Measurements from ENCODE around the gene DCST1. TPM values are rescaled to one million over a fixed set of nuclear protein-coding genes. Genes with fewer than 3 reads are reported as not detected.

Gene DCST1
- total RNA-seq, 1 experiment from 2014 or later: 0.32 TPM

DNA sequence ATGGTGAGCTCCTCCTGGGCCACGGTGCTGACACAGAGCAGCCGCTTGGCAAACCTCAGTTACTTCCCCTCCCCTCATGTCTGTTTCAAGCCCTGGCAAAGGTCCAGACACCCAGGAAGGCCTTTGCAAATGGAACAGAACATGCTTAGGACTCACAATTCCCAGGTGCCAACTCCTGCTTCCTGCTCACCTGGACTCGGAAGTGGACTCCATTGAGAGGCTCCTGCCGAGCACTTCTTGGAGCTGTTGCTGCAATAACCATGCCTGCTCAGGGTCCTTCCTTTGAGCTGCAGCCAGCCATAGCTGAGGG, 10.7 kb upstream of the DCST1 start (continued):
- no peak for TF ChIP-seq REST (IDR thresholded peaks at IDR 0.05; ENCODE audit: low read depth)
- no peak for TF ChIP-seq EZH2 (IDR thresholded peaks at IDR 0.05)
- TF ChIP-seq SRF (IDR thresholded peaks at IDR 0.05; ENCODE audit: low read depth): no peak
- TF ChIP-seq CEBPB (IDR thresholded peaks at IDR 0.05; ENCODE audit: low read depth): no peak
- no peak for TF ChIP-seq EZH2phosphoT487 (IDR thresholded peaks at IDR 0.05; ENCODE audit: borderline replicate concordance)
- TF ChIP-seq RAD21 (IDR thresholded peaks at IDR 0.05; ENCODE audit: low read depth): no peak
- no peak for TF ChIP-seq ELF1 (IDR thresholded peaks at IDR 0.05; ENCODE audit: borderline replicate concordance, low read depth)
- no peak for TF ChIP-seq ZNF274 (IDR thresholded peaks at IDR 0.05; ENCODE audit: low read depth, low read length)
- TF ChIP-seq JUND (IDR thresholded peaks at IDR 0.05): no peak
- no peak for TF ChIP-seq SP1 (IDR thresholded peaks at IDR 0.05; ENCODE audit: low read depth)

DNA sequence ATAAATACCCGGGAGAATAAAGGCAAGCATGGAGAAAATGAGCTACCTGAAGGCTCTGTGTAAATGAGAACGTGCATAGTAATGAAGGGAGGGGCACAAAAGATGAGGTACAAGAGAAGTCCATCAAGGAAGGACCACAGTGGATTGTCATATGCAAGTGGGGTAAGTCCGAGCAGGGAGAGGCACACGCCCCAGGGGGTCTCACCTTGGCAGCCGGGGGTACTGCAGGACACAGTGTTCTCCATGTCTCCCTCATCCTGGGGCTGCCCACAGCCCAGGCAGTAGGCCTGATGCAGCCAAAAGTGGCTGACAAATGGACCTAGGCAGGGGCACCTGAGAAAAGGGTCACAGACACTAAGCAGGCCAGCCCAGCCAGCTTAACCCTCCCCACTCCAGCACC, 10.0 kb upstream of the DCST1 start:
- ChIA-PET CTCF (interaction anchor here (1.1 to 1.7 kb wide), 2 partner anchors 21 to 27 kb away, joined by 3 to 7 read pairs; partner anchors contain the start of gene ADAM15), RAD21 (ENCODE audit: low non-redundant PET in 1 of 2, low total read pairs in 2 of 2, uncharacterized antibody in 2 of 2, unreplicated experiment in 2 of 2) (no interaction called here), POLR2A (no interaction called here)
- no peaks in the 10 kb centered on the region for H3K9me3 ChIP-seq (ENCODE audit: control insufficient read depth in 1 of 2, insufficient read depth in 1 of 2, low read depth in 1 of 2, low read length in 2 of 2)
- H3K9ac ChIP-seq (ENCODE audit: low read length): no peak overlapping the region
- H2AFZ ChIP-seq (ENCODE audit: low read depth, low read length, poor library complexity, severe bottlenecking): no peak overlapping the region
- intact Hi-C loops (cut with micrococcal nuclease): no loop called here
- H3K36me3 ChIP-seq (ENCODE audit: control insufficient read depth in 1 of 2, insufficient read depth in 2 of 2, low read length in 2 of 2): no peaks in the 10 kb centered on the region
- peaks cover 28 to 60% of the 10 kb centered on the region in 2 experiments for H3K4me1 ChIP-seq (ENCODE audit: control insufficient read depth in 1 of 2, insufficient read depth in 2 of 2, low read length in 2 of 2)
- H3K4me3 ChIP-seq (replicated peaks in 1 of 2; ENCODE audit: low read depth in 1 of 2, low read length in 2 of 2): no peak overlapping the region
- no peaks in the 10 kb centered on the region for H3K9me2 ChIP-seq (ENCODE audit: insufficient read depth)
- H3K27ac ChIP-seq (ENCODE audit: low read depth, low read length): no peak overlapping the region
- TF ChIP-seq RAD21 (IDR thresholded peaks at IDR 0.05; ENCODE audit: low read depth) (no peak), FOSL1 (IDR thresholded peaks at IDR 0.05; ENCODE audit: low read depth) (no peak), REST (IDR thresholded peaks at IDR 0.05; ENCODE audit: low read depth) (no peak), ZNF274 (IDR thresholded peaks at IDR 0.05; ENCODE audit: low read depth, low read length) (no peak), EZH2phosphoT487 (IDR thresholded peaks at IDR 0.05; ENCODE audit: borderline replicate concordance) (no peak), JUND (IDR thresholded peaks at IDR 0.05) (no peak), ZFX (IDR thresholded peaks at IDR 0.05) (no peak)
- no peaks in the 10 kb centered on the region for H3K79me2 ChIP-seq (ENCODE audit: insufficient read depth, low read length)
- H3K27me3 ChIP-seq (ENCODE audit: insufficient read depth, low read length): no peaks in the 10 kb centered on the region
- ATAC-seq (no peak), DNase-seq (ENCODE audit: low read depth, low spot score) (no peak)
- no peaks in the 10 kb centered on the region for H4K20me1 ChIP-seq (ENCODE audit: insufficient read depth)
- no TSS peak for BruUV-seq (replicated peaks)
- no peak overlapping the region for H3K4me2 ChIP-seq (ENCODE audit: low read length)
